Keratinocyte (primary cell): ENCODE results near the gene EVL.

Source experiments
- EZH2 ChIP-seq: IDR thresholded peaks from one replicate; pipeline ENCODE4 v1.6.1; 2012; ENCODE audit warnings: inconsistent platforms, mild to moderate bottlenecking, low read length, moderate library complexity
- TF ChIP-seq, protein P1 (sequence below), 3 experiments: IDR thresholded peaks in 1 of 3; conservative IDR thresholded peaks in 1 of 3; optimal IDR thresholded peaks in 1 of 3; 2 replicates in 2 of 3; 3 replicates in 1 of 3; pipeline versions ENCODE3 to v1.5.1; 2011; ENCODE audit warnings: low read length in 3 of 3, mild to moderate bottlenecking in 3 of 3, moderate library complexity in 2 of 3, control low read depth in 1 of 3, inconsistent platforms in 1 of 3; ENCODE audit not compliant: insufficient read depth in 2 of 3; ENCODE audit errors: extremely low read depth in 1 of 3

DNA sequence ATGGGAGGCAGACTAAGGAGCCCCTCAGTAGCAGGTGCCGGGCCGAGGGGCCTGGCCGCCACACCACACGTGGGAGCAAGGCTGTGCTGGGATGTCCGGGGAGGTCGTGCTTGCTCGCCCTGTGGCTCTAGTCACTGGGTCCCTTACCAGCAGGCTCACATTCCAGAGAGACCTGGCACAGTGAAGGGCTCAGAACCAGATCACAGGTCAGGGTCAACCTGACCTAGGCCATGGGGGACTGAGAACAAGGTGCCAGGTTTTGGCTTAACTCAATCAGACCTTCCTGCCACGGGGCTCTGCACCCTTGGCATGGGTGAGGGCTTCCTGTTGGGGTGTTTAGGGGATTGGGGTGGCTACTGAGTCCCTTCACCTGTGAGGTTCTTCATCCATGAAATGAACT lies 72.0 kb downstream of the EVL start:
- TF ChIP-seq, protein P1, sequence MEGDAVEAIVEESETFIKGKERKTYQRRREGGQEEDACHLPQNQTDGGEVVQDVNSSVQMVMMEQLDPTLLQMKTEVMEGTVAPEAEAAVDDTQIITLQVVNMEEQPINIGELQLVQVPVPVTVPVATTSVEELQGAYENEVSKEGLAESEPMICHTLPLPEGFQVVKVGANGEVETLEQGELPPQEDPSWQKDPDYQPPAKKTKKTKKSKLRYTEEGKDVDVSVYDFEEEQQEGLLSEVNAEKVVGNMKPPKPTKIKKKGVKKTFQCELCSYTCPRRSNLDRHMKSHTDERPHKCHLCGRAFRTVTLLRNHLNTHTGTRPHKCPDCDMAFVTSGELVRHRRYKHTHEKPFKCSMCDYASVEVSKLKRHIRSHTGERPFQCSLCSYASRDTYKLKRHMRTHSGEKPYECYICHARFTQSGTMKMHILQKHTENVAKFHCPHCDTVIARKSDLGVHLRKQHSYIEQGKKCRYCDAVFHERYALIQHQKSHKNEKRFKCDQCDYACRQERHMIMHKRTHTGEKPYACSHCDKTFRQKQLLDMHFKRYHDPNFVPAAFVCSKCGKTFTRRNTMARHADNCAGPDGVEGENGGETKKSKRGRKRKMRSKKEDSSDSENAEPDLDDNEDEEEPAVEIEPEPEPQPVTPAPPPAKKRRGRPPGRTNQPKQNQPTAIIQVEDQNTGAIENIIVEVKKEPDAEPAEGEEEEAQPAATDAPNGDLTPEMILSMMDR (optimal IDR thresholded peaks at IDR 0.05 in 1 of 3, IDR thresholded peaks at IDR 0.05 in 1 of 3, conservative IDR thresholded peaks at IDR 0.05 in 1 of 3; ENCODE audit: extremely low read depth in 1 of 3, insufficient read depth in 2 of 3, low read length in 3 of 3), result no peak
- TF ChIP-seq EZH2, result no peak
